HG03469 (cell line): ENCODE measurements around the gene RBM6.
"Not testable (repeated sequence)": the region's sequence is repeated elsewhere in the genome, so short reads cannot be mapped to it uniquely, and the experiment has no call there.

Experiments used
- ATAC-seq: cut with Tn5 transposase; IDR thresholded peaks from one replicate; pipeline ENCODE4 v1.9.1; 2021; ENCODE audit warnings: mild to moderate bottlenecking, moderate library complexity, moderate number of reproducible peaks; ENCODE audit not compliant: unreplicated experiment

RBM6 gene, protein sequence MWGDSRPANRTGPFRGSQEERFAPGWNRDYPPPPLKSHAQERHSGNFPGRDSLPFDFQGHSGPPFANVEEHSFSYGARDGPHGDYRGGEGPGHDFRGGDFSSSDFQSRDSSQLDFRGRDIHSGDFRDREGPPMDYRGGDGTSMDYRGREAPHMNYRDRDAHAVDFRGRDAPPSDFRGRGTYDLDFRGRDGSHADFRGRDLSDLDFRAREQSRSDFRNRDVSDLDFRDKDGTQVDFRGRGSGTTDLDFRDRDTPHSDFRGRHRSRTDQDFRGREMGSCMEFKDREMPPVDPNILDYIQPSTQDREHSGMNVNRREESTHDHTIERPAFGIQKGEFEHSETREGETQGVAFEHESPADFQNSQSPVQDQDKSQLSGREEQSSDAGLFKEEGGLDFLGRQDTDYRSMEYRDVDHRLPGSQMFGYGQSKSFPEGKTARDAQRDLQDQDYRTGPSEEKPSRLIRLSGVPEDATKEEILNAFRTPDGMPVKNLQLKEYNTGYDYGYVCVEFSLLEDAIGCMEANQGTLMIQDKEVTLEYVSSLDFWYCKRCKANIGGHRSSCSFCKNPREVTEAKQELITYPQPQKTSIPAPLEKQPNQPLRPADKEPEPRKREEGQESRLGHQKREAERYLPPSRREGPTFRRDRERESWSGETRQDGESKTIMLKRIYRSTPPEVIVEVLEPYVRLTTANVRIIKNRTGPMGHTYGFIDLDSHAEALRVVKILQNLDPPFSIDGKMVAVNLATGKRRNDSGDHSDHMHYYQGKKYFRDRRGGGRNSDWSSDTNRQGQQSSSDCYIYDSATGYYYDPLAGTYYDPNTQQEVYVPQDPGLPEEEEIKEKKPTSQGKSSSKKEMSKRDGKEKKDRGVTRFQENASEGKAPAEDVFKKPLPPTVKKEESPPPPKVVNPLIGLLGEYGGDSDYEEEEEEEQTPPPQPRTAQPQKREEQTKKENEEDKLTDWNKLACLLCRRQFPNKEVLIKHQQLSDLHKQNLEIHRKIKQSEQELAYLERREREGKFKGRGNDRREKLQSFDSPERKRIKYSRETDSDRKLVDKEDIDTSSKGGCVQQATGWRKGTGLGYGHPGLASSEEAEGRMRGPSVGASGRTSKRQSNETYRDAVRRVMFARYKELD

DNA sequence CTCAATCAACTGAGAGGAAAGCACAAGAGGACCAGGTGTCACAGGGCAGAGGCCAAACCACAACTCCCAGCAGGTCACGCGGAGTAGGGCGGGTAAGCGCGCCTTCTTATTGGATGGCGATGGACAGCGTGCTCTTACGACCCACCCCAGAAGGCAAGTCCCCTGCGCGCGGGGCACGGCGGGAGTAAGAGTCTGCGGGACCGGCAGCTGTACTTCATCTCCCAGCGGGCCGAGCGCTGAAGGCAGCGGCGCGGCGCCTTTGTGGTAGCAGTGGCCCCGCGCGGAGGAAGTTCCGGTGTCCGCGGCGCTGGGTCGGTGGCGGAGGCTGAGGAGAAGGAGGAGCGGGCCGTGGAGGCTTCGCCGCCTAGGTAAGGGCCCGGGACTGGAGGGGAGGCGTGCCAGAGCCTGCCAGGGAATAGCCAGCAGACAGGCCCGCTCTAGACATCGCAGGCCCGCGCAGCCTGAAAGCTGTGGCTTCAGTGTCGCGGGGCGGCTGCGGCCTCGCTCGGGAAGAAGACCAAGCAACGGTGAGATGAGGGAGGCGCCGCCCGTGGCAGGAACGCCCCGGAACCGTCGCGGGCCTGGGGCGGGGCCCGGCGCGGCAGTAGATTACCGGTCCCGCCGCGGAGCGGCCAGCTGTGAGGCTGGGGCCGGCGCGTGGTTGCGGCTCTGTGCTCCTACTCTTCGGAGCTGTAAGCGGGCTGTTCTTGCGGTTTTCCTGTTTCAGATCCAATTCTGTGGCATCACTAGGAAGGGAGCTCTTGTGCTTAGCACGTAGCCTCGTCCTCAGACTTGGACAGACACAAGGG lies at the start of gene RBM6:
TSS of gene RBM6 (plus strand) at position 293 of the 809 bp plus-strand sequence. CDS start 22,492 bp downstream, outside the sequence.
- peak; percentile 81 for ATAC-seq

DNA sequence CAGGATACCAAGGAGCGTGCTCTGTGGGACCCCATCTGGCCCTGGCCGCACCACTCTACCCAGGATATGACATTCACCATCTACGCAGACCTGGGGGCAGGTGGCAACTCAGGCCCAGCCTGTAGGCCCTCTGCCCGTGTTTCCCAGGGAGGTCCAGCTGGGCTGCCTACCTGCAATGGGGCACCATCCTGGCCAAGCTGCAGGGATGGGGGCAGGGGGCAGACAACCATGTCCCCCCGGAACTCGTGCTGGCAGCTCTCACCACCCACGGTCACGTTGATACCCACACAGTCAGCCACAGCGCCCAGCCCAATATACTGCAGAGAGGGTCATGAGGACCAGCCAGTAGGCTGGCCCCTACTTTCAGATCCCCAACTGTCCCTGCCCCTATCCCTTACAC lies 44.2 kb upstream of the RBM6 start:
- no peak for ATAC-seq

DNA sequence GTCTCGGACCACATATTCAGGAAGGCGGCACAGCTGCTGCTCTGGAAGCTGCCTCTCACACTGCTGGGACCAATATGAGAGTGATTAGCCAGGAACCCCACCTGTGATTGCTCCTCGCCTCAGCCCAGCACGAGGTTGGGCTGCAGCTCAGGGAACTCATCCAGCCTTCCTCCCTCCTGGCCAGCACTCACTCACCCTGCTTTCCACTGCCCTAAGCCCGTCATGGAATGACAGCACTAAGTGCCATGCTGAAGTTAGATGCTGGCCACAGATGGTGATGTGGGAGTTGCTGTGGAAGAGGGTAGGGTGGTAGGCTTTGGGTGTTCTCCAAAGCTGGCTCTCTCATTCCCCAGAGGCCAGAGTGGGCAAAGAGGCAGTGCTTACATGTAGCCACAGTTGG lies 43.6 kb upstream of the RBM6 start:
- ATAC-seq = no peak

DNA sequence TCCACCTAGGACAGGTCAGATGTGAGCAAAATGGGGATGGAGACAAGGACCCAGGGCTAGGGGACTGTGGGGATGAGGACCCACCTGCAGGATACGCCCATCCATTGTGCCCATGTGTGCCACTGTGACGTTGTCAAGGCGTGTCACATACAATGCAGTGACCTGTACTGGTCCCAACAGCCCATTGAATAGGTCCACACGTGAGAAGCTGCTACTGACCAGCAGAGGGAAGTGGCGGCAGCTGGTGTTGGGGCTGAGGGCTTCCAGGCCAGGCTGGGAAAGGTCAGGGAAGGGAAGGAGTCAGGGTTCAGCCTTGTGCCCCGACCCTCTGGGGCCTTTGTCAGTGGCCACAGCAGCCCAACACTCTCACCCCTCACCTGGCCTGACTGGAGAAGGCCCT lies 41.0 kb upstream of the RBM6 start:
- no peak for ATAC-seq

DNA sequence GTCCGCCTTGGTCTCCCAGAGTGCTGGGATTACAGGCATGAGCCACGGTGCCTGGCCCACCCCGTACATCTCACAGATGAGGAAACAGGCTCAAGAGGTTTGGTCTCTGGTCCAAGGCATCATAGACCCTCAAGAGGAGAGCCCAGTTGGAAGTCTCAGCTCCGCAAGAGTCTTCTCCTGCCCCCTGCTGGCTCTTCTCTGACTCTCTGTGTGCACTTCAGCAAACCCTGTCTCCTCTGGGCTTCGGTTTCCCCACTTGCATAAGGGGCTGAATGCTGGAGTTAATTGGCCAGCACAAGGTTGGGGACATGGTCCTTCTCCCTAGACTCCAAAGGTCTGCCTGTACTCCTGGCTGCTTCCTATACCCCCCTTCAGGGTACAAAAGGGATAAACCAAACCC lies 40.1 kb upstream of the RBM6 start:
- no peak for ATAC-seq

DNA sequence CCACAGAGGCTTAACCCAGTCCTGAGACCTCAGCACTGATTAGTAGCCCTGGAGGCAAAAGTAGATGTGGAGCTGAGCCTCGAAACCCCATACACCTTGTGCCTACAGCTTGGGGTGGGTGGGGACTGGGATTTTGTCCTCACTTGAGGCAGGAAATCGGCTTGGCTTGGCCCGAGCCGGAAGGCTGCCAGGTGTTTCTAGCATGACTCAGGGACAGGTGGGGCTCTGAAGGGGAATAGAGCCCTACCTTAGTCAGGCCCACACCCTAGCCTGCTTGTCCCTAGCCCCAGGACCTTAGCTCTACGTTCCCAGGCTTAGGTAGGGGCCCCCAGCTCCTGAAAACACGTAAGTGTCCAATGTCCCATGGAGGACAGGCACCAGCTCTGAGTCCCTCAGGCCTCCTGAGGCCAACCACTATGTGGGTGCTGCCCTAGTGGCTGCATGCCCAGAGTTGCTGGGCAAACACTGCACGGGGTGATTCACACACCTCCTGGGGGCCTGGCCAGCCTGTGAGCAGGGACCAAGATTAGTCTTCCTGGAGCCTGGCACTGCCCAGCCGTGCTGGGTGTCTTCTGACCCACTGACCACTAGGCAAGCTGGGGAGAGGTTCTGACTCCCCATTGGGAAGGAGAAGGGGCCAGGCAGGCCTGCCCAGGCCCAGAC lies 39.3 kb upstream of the RBM6 start:
- no peak for ATAC-seq

DNA sequence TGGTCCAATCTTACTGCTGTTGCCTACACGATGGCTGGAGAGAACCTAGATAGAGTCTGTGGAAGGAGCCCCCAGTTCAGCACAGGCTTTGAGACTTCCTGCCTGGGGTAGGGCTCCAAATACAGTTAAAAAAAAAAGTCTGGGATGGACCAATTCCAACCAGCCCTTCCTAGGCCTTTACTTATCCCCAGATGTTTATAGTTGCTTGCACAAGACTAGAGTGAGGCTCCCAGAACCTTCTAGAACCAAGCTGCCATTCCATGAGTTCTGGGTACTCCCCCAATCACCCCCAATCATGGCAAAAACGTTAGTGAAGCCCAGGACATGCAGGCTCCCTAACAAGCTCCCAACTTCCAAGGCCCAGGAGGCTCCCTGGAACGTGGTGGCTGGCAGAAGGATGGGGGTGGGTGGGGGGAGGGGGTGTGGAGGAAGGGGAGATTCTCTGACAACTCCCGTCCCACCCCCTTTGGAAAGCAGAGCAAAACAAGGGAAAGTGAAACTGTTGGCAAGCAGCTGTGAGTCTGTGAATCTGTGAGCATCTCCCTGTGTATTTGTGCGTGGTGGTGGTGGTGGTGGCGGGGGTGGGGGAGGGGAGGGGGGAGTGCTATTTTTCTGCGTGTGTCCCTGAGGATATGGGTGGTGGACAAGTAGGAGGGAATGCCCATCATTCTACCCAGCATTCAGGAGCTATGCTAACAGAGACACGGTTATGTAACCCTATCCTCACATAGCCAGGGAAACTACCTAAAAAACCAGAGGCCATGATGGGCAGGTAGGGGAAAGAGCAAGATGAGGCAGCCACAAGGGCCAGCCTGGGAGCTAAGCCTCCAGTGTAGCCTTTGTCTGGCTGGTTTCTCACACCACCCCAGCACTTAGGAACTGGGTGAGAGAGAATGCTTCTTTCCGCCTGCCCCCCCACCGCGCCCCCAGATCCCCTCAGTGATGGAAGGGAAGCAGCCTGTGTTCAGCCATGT lies 38.3 kb upstream of the RBM6 start:
- no peak for ATAC-seq

DNA sequence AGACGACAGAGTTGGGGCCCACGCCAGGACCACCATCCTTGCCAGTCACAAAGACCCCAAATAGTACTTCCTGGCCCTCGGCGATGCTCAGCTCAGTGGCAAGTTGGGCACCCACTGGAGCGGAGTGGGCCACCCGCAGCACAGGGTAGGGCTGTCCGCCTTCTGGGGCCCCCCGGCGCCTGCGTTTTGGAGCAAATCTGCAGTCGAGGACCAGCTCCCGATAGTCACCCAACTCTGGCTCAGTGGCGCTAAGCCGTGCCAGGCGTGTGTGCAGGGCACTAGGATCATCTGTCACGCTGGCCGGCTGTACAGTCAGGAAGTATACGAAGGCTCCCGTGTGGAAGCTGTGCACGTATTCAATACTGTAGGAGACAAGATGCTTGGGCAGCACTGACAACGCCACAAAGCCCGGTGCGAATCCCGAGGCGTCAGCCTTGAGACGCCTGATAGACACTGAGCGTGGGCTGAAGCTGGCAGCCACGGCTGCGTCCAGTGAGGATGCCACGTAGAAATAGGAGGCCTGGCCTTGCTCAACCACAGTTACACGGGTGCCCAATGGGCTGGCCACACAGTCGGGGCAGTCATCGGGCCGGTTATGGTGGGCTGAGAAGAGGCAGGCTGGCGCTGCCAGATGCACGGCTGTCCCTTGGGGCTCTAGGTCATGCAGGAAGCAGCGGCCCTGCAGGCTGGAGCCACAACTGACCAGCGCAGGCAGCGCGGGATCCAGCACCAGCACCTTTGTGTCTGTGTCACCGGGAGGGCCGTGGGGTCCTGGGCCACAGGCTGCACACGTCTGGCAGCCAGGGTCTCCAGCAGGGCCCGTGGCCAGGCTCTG lies 37.2 kb upstream of the RBM6 start:
- no peak for ATAC-seq

DNA sequence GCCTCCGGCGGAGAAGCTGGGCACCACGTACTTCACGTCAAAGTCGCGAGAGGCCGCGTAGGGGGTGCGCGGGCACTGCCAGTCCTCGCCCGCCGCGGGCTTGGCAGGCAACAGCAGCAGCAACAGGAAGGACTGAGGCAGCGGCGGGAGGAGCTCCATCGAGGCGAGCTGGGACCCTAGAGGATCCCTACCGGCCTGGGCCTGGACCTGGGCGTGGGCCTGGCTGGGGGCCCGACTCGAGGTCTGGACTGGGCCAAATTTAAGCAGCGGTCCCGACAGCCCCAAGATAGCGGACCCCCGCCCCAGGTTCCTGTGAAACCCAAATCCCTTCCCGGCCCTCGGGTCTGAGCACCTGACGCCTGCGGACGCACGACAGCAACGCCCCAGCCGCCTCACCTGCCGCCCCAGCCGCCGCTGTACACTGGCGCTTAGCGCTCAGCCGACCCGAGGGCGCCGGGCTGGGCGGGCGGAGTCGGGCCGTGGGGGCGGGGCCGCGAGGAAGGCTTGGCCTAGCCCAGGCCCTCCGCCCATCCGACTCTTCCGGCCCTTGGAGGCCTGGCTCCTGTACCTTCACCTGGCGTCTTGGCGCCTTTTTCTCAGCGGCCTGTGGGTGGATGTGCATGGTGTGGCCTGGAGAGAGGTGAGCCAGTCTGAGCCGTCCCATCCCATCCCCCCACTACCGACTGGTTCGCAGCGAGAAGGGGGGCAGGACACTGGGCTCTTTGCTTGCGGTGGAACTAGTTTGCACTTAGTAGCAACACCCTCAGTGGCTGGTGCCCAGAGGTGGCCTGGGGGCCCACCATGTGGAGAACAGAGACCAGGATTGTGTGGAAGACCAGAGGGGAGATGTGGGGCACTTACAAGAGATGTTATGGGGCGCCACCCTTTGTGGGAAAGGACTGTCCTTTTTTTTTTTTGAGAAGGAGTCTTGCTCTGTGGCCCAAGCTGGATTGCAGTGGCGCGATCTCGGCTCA lies 36.2 kb upstream of the RBM6 start, which contains the start of gene MST1R:
TSS of gene MST1R (minus strand) at position 423 of the 974 bp plus-strand sequence. CDS start at position 159, 264 bp downstream.
- ATAC-seq = no peak

DNA sequence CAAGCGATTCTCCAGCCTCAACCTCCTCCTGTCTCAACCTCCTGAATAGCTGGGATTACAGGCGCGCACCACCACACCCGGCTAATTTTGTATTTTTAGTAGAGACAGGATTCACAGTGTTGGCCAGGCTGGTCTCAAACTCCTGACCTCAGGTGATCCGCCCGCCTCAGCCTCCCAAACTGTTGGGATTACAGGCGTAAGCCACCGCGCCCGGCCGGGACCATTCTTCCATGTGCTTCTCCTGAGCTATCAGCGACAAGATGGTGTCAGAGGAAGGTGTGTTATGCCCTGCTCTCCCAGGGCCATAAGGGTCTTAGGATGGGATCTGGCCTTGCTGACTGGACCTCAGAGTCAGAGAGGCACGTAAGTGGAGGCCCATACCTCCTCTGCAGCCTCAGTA lies 35.5 kb upstream of the RBM6 start:
- not testable (repeated sequence) for ATAC-seq

DNA sequence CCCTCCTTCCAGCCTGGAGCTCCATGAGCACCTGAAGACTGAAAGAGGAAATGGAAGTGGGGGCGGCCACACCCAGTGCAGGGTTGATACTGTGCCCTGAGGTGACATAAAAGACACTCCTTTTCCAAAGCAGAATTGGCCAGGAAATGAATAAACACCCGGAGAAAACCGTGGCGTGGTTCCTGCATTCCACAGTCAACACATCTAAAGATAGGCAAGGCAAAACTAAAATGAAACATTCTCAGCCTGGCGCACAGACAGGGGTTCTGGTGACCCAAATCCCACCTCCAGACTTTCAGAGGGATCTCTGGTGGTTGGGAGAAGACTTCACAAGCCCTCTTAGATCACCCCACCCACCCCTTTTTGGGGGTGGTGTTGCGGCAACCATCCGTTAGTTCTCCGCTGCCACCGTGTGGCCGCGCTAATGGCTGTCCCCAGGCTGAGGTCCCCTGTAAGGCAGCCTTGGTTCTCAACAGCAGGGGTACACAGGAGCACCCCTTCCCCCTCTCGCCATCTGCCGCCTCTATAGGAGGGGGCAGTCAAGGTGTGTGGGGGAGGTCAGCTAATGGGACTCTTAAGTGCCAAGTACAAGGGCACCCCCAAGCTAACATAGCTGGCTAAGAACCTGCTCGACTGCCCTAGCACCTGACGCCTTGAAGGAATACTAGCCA lies 33.7 kb upstream of the RBM6 start:
- no peak for ATAC-seq

DNA sequence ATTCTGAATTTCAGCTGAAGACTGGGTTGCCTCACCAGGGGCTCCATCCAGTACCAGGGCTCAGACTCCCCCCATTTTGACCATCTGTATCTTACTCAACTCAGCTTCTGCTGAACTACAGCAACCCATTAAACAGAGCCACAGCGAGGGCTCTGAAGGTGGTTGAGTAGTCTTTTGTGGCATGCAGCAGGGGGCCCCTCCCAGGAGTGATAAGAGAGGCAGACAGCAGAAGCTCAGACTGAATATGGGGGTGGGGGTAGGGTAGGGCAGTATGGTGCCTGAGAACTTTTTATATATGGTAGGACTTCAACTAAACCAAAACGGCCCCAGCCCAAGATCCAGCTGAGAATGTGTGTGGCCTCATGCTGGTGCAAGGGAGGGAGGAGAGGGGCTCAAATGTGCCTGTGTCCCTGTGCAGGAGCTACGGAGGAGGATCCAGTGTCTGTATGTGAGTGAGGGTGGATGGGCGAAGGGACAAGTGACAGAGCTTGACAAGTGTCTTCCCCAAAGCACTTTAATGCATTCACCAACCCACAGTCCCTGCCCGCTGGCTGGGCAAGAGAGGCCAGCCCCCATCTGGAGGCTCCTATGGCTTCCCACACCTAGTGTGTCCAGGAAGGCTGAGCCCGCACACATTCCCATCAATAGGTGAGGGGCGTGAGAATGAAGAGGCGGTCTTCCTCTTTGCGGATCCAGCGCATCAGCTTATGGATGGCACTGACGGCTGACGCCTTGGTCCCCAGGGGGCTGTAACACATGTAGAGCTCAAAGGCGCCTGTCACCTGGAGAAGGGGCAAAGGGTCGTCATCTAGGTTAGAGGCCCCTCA lies 31.4 kb upstream of the RBM6 start:
- no peak for ATAC-seq

DNA sequence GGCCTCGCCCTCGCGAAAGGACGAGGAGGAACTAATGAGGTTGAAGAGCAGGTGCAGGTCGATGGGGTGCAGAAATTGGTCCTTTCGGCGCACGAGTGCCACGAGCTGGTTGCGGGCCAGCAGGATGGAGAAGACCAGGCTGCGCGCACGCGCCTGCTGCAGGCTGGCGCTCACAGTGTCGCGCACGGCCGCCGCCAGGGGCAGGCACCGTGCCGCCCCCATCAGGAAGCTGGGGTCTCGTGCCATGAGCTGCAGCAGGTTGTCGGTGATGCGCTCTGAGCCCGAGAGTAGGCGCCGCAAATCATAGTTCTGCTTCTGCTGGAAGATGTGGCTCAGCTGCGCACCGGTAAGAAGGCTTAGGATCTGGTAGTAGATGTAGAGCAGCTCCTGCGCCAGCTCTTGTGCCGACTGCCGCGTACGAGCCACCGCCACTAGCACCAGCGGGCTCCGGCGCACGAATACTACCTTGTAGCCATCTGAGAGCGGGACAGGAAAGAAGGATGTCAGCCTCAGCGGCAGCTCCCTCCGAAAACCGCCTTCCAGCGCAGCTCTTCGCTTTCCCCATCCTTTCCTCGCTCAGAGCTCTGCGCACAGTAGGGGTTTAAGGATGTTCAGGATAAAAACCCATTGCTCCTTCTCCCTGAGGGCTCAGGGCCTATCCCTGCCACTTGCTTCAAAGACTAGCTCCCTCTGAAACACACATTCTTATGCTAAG lies 29.4 kb upstream of the RBM6 start:
- no peak for ATAC-seq

DNA sequence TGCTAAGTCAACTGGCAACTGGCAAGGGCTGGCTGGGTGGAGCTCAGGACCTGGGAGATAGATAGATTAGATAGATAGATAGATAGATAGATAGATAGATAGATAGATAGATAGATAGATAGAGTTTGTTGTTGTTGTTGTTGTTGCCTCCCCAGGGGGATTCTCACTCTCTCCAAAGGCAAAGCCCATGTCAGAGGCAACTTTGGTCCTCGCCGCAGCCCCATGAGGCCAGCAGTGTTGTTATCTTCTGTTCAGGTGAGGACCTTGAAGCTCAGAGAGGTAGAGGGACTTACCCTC lies 28.9 kb upstream of the RBM6 start:
- no peak for ATAC-seq

DNA sequence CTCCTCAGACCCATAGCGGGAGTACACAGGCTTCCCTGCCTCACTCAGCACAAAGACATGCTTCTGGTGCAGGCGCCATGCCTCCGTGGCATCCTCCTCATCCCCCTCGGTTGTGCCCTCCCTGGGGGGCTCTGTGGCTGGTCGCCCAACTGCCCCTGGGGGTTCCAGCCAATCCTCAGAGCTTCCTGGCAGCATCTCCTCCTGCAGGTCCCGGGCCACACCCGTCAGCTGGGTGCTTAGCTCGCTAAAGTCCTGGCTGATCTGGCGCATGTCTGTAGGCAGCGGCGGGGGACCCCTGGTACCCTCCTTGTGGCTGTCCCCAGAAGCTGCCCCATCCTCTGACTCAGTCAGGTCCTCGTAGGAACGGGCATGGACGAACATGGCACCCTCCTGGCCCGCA lies 28.3 kb upstream of the RBM6 start:
- no peak for ATAC-seq
